MCF 10A (cell line): ENCODE results near the gene NRROS. TPM values are rescaled to one million over a fixed set of nuclear protein-coding genes. Genes with fewer than 3 reads are reported as not detected.

ENCODE experiments used
- BruUV-seq: library from RNA; stranded (reverse); fragments of 400-500 nt; replicated peaks from 2 replicates; lab custom pipeline; 2021; lab: Mats Ljungman, UMichigan
- CTCF ChIA-PET: fragments of 300-600 bp; sonication (Branson Sonifier 250); formaldehyde crosslinking; extraction: SDS; loops from one replicate; lab custom pipeline; 2021; ENCODE audit warnings: antibody characterized with exemption, inconsistent platforms; lab: Yijun Ruan, JAX
- POLR2A ChIA-PET: fragments of 300-600, 350-650 bp; sonication (Branson Sonifier 250); formaldehyde crosslinking; extraction: SDS; loops from one replicate; lab custom pipeline; 2020; ENCODE audit warnings: antibody characterized with exemption, inconsistent platforms; lab: Yijun Ruan, JAX
- DNase-seq: peaks from one replicate; pipeline ENCODE4 v3.0.0-alpha.2; 2018; ENCODE audit not compliant: unreplicated experiment
- H3K27ac Mint-ChIP-seq: one replicate; pipeline ENCODE4 v1.8.0; 2022; ENCODE audit warnings: mild to moderate bottlenecking, low read depth, mixed read lengths; ENCODE audit not compliant: unreplicated experiment
- H3K27me3 Mint-ChIP-seq: one replicate; pipeline ENCODE4 v1.8.0; 2022; ENCODE audit warnings: mixed read lengths; ENCODE audit not compliant: insufficient read depth, unreplicated experiment
- H3K36me3 Mint-ChIP-seq: one replicate; pipeline ENCODE4 v1.8.0; 2022; ENCODE audit warnings: mild to moderate bottlenecking, moderate library complexity, mixed read lengths; ENCODE audit not compliant: insufficient read depth, unreplicated experiment
- H3K4me1 Mint-ChIP-seq: one replicate; pipeline ENCODE4 v1.8.0; 2022; ENCODE audit warnings: mixed read lengths; ENCODE audit not compliant: insufficient read depth, unreplicated experiment
- H3K4me3 Mint-ChIP-seq: one replicate; pipeline ENCODE4 v1.8.0; 2022; ENCODE audit warnings: mild to moderate bottlenecking, moderate library complexity, mixed read lengths; ENCODE audit not compliant: unreplicated experiment
- H3K9me3 Mint-ChIP-seq: one replicate; pipeline ENCODE4 v1.8.0; 2022; ENCODE audit warnings: mixed read lengths; ENCODE audit not compliant: unreplicated experiment
- CTCF ChIP-seq: fragments of 200-600 bp; IDR thresholded peaks from one replicate; pipeline ENCODE4 v1.8.0; 2022; ENCODE audit warnings: antibody characterized with exemption, mild to moderate bottlenecking; ENCODE audit not compliant: unreplicated experiment
- intact Hi-C: fragments of 100-400 bp; cut with micrococcal nuclease; formaldehyde crosslinking; loops from 2 replicates; pipeline ENCODE4 v1.14.1; 2022
- total RNA-seq: library from RNA; stranded (reverse); gene quantifications from 2 replicates; pipeline ENCODE4 v1.2.3, GENCODE V29; 2022

Gene NRROS
- total RNA-seq, 1 experiment from 2014 or later = not detected

- intact Hi-C loops = no loop called here
- Mint-ChIP-seq H3K27me3 (no peaks in the 10 kb centered on the region), H3K36me3 (no peaks in the 10 kb centered on the region), H3K9me3 (no peaks in the 10 kb centered on the region), H3K27ac (no peak overlapping the region), H3K4me3 (no peak overlapping the region), H3K4me1 (peaks cover 19% of the 10 kb centered on the region)
- no peak for DNase-seq
- ChIA-PET POLR2A (no interaction called here), CTCF (no interaction called here)
- TF ChIP-seq CTCF = no peak
- BruUV-seq = no TSS peak
Observed at GRCh38 chr3:196646666-196647216, 7.2 kb downstream of the NRROS start.

- no peak for TF ChIP-seq CTCF
- no TSS peak for BruUV-seq
- peaks cover 27% of the 10 kb centered on the region for H3K4me1 Mint-ChIP-seq
- H3K9me3 Mint-ChIP-seq = no peaks in the 10 kb centered on the region
- CTCF ChIA-PET = interaction anchor here (0.7 to 1.3 kb wide), 4 partner anchors 13 to 34 kb away, joined by 3 read pairs; no protein-coding TSS in a partner anchor
- peak; percentile 97 for DNase-seq
- H3K27me3 Mint-ChIP-seq = no peaks in the 10 kb centered on the region
- intact Hi-C loops = no loop called here
- POLR2A ChIA-PET = interaction anchor here (0.6 to 1.6 kb wide), 9 partner anchors 10 to 1179 kb away, joined by 3 to 7 read pairs (median 3); no protein-coding TSS in a partner anchor
- peak overlapping the region; percentile 67 for H3K27ac Mint-ChIP-seq
- H3K36me3 Mint-ChIP-seq = no peaks in the 10 kb centered on the region
- H3K4me3 Mint-ChIP-seq = peak overlapping the region; percentile 23
Observed at GRCh38 chr3:196650740-196651311, 11.3 kb downstream of the NRROS start.

GRCh38 chr3:196651819-196652218 lies 12.3 kb downstream of the NRROS start:
- ChIA-PET CTCF (interaction anchor here (1.3 kb wide), 1 partner anchor 22 kb away, joined by 3 read pairs; no protein-coding TSS in a partner anchor), POLR2A (interaction anchor here (0.7 to 1.6 kb wide), 5 partner anchors 14 to 26 kb away, joined by 3 to 7 read pairs (median 3); no protein-coding TSS in a partner anchor)
- peaks cover 26% of the 10 kb centered on the region for H3K4me1 Mint-ChIP-seq
- intact Hi-C loops = no loop called here
- no peak for TF ChIP-seq CTCF
- H3K4me3 Mint-ChIP-seq = no peak overlapping the region
- DNase-seq = no peak
- no peaks in the 10 kb centered on the region for H3K27me3 Mint-ChIP-seq
- BruUV-seq = no TSS peak
- no peaks in the 10 kb centered on the region for H3K36me3 Mint-ChIP-seq
- no peak overlapping the region for H3K27ac Mint-ChIP-seq
- no peaks in the 10 kb centered on the region for H3K9me3 Mint-ChIP-seq

GRCh38 chr3:196652961-196653795 lies 13.7 kb downstream of the NRROS start:
- TF ChIP-seq CTCF = no peak
- Mint-ChIP-seq H3K9me3 (no peaks in the 10 kb centered on the region), H3K27ac (no peak overlapping the region), H3K36me3 (no peaks in the 10 kb centered on the region), H3K4me3 (no peak overlapping the region), H3K27me3 (no peaks in the 10 kb centered on the region), H3K4me1 (peaks cover 21% of the 10 kb centered on the region)
- intact Hi-C loops = no loop called here
- no TSS peak for BruUV-seq
- ChIA-PET CTCF (interaction anchor here (0.6 to 2.0 kb wide), 2 partner anchors 44 to 727 kb away, joined by 3 to 6 read pairs; no protein-coding TSS in a partner anchor), POLR2A (no interaction called here)
- no peak for DNase-seq
